Suprapubic skin (tissue), 4 donors: ENCODE data around the gene HACD2. TPM values are rescaled to one million over a fixed set of nuclear protein-coding genes. Genes with fewer than 3 reads are reported as not detected.

Experiments
- DNase-seq, 2 donors: peaks; one replicate each; pipeline ENCODE4 v3.0.0-alpha.2; 2019; ENCODE audit warnings: low spot score in 2 of 2
- H3K27ac ChIP-seq: fragments of 200-600 bp; sonication (generic); one replicate; pipeline ENCODE4 v1.5.1; 2019
- H3K27me3 ChIP-seq: fragments of 200-600 bp; sonication (generic); one replicate; pipeline ENCODE4 v1.5.1; 2019
- H3K36me3 ChIP-seq: fragments of 200-600 bp; sonication (generic); one replicate; pipeline ENCODE4 v1.5.1; 2019
- H3K4me1 ChIP-seq: fragments of 200-600 bp; sonication (generic); one replicate; pipeline ENCODE4 v1.5.1; 2019
- H3K4me3 ChIP-seq: fragments of 200-600 bp; sonication (generic); one replicate; pipeline ENCODE4 v1.5.1; 2019; ENCODE audit warnings: mild to moderate bottlenecking
- H3K9me3 ChIP-seq: fragments of 200-600 bp; sonication (generic); one replicate; pipeline ENCODE4 v1.5.1; 2019
- EP300 ChIP-seq: sonication (generic); formaldehyde crosslinking; IDR thresholded peaks from one replicate; pipeline ENCODE4 v1.6.1; 2017; ENCODE audit warnings: antibody characterized with exemption
- POLR2A ChIP-seq, 2 donors: fragments of 450-650 bp; IDR thresholded peaks; one replicate each; pipeline ENCODE4 v1.6.1; 2017; ENCODE audit warnings: antibody characterized with exemption in 2 of 2, mild to moderate bottlenecking in 2 of 2, moderate library complexity in 2 of 2
- POLR2AphosphoS5 ChIP-seq, 3 donors: sonication (generic); formaldehyde crosslinking; IDR thresholded peaks; one replicate each; pipeline ENCODE4 v1.6.1; 2017; ENCODE audit warnings: antibody characterized with exemption in 3 of 3
- WGBS: methylation state at CpG from one replicate; pipeline ENCODE4 v1.1.5; 2018; 5-methylcytosine and 5-hydroxymethylcytosine counted together
- total RNA-seq, 4 donors: library from RNA; depleted of rRNA; stranded (reverse); fragments of >200 nt; gene quantifications; one replicate each; pipeline ENCODE4 v1.1.0, GENCODE V29; 2016
- TF ChIP-seq, protein P1 (sequence below), 2 donors: fragments of 200-600 bp in 1 of 2; fragments of 450-650 bp in 1 of 2; sonication (generic) in 1 of 2; IDR thresholded peaks; one replicate each; pipeline ENCODE4 v1.5.1; 2016 to 2019; ENCODE audit warnings: antibody characterized with exemption in 2 of 2, mild to moderate bottlenecking in 1 of 2, moderate library complexity in 1 of 2

Gene HACD2
- total RNA-seq, 4 donors from 2014 or later, result 38.5 to 76.3 (median 52.6) TPM

DNA sequence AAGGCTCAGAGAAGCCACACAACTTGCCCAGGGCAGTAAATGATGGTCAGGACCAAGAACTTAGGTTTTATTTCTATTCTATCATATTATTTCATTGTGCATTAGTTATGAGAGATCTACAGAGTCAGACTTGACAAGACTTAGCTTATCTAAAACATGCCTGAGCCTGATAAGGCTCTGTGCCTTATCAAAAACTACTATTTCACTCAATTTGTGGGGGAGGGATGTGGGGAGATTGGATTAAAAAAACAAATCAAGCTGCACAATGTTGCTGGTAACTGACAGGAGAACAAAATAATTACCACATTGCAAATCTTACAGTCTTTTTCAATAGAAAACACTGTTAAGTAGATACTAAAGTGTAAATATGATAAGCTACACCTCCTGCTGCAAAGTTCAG lies 16.0 kb downstream of the HACD2 start:
- Histone ChIP-seq H3K36me3 (peaks cover 10% of the 10 kb centered on the region), H3K4me3 (no peak overlapping the region), H3K4me1 (no peaks in the 10 kb centered on the region), H3K9me3 (no peaks in the 10 kb centered on the region), H3K27me3 (no peaks in the 10 kb centered on the region), H3K27ac (no peak overlapping the region)
- no peak for DNase-seq
- TF ChIP-seq, protein P1, sequence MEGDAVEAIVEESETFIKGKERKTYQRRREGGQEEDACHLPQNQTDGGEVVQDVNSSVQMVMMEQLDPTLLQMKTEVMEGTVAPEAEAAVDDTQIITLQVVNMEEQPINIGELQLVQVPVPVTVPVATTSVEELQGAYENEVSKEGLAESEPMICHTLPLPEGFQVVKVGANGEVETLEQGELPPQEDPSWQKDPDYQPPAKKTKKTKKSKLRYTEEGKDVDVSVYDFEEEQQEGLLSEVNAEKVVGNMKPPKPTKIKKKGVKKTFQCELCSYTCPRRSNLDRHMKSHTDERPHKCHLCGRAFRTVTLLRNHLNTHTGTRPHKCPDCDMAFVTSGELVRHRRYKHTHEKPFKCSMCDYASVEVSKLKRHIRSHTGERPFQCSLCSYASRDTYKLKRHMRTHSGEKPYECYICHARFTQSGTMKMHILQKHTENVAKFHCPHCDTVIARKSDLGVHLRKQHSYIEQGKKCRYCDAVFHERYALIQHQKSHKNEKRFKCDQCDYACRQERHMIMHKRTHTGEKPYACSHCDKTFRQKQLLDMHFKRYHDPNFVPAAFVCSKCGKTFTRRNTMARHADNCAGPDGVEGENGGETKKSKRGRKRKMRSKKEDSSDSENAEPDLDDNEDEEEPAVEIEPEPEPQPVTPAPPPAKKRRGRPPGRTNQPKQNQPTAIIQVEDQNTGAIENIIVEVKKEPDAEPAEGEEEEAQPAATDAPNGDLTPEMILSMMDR (IDR thresholded peaks at IDR 0.05), result no peak
- TF ChIP-seq POLR2A (IDR thresholded peaks at IDR 0.05), result no peak
- no peak for TF ChIP-seq POLR2AphosphoS5 (IDR thresholded peaks at IDR 0.05)
- no peak for TF ChIP-seq EP300

- no peak for TF ChIP-seq POLR2AphosphoS5 (IDR thresholded peaks at IDR 0.05)
- no peak for TF ChIP-seq POLR2A (IDR thresholded peaks at IDR 0.05)
- TF ChIP-seq, protein P1 (IDR thresholded peaks at IDR 0.05), result no peak
- TF ChIP-seq EP300, result no peak
- peaks cover 11% of the 10 kb centered on the region for H3K36me3 ChIP-seq
- H3K27ac ChIP-seq, result no peak overlapping the region
- no peaks in the 10 kb centered on the region for H3K9me3 ChIP-seq
- no peak for DNase-seq
- H3K4me3 ChIP-seq, result no peak overlapping the region
- 92% methylated on average over 7 of the region's 7 CpGs for WGBS
- no peaks in the 10 kb centered on the region for H3K27me3 ChIP-seq
- no peaks in the 10 kb centered on the region for H3K4me1 ChIP-seq
Measured at GRCh38 chr3:123568034-123568433, 16.8 kb downstream of the HACD2 start.

GRCh38 chr3:123564056-123564455 lies 20.8 kb downstream of the HACD2 start:
- Histone ChIP-seq H3K9me3 (no peaks in the 10 kb centered on the region), H3K27ac (no peak overlapping the region), H3K4me1 (peaks cover 8% of the 10 kb centered on the region), H3K4me3 (no peak overlapping the region), H3K36me3 (peaks cover 6% of the 10 kb centered on the region), H3K27me3 (no peaks in the 10 kb centered on the region)
- 92% methylated on average over 6 of the region's 6 CpGs for WGBS
- no peak for DNase-seq
- TF ChIP-seq POLR2AphosphoS5 (IDR thresholded peaks at IDR 0.05), result no peak
- TF ChIP-seq, protein P1 (IDR thresholded peaks at IDR 0.05), result no peak
- no peak for TF ChIP-seq EP300
- no peak for TF ChIP-seq POLR2A (IDR thresholded peaks at IDR 0.05)

DNA sequence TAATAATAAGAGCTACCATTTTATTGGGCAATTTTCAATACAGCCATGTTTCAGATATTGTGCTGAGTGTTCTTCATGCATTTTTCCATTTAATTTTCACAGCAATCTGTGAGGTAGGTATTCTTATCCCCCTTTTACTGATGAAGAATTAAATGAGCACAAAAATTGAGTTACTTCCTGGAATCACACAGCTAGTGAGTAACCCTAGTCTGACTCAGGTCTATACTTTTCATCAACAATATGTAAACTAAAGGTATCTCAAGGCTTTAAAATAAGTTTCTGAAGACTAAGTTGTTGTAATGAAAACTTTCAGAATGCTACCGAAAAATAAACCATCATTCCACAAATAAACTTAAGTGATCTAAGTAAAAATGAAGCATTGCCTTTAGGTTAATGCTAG lies 22.3 kb downstream of the HACD2 start:
- Histone ChIP-seq H3K27me3 (no peaks in the 10 kb centered on the region), H3K27ac (no peak overlapping the region), H3K36me3 (peaks cover 6% of the 10 kb centered on the region), H3K4me1 (peaks cover 11% of the 10 kb centered on the region), H3K9me3 (no peaks in the 10 kb centered on the region), H3K4me3 (no peak overlapping the region)
- DNase-seq, result no peak
- TF ChIP-seq POLR2AphosphoS5 (IDR thresholded peaks at IDR 0.05) (no peak), POLR2A (IDR thresholded peaks at IDR 0.05) (no peak), EP300 (no peak)
- TF ChIP-seq, protein P1 (IDR thresholded peaks at IDR 0.05), result no peak
- 90% methylated on average over 1 of the region's 1 CpG for WGBS

DNA sequence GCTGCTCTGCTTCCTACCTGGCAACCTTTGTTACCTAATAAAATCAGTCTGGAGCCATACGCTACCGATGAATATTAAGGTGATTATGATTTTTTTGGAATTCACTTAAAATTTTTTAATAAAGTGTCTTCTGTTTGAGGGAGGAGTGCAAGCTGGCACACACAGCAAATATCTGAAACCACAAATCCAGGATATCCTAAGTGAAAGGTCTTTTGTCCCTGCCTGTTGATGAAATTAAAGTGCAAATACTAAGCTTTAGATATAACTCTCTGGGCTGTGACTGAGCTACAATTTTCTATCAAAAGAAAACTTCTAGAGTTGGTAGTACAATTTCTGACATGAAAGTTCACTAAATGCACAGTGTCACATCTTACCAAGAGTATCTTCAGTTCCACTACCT lies 23.7 kb downstream of the HACD2 start:
- WGBS, result 54% methylated on average over 2 of the region's 2 CpGs
- TF ChIP-seq EP300 (no peak), POLR2AphosphoS5 (IDR thresholded peaks at IDR 0.05) (no peak), POLR2A (IDR thresholded peaks at IDR 0.05) (no peak)
- TF ChIP-seq, protein P1 (IDR thresholded peaks at IDR 0.05), result no peak
- peaks cover 11% of the 10 kb centered on the region for H3K4me1 ChIP-seq
- no peak for DNase-seq
- H3K27ac ChIP-seq, result no peak overlapping the region
- no peaks in the 10 kb centered on the region for H3K27me3 ChIP-seq
- H3K9me3 ChIP-seq, result no peaks in the 10 kb centered on the region
- no peak overlapping the region for H3K4me3 ChIP-seq
- H3K36me3 ChIP-seq, result peaks cover 6% of the 10 kb centered on the region
